M059J (cell line): ENCODE results near the gene ELL2. TPM values are rescaled to one million over a fixed set of nuclear protein-coding genes. Genes with fewer than 3 reads are reported as not detected.

Experiments used
- DNase-seq: peaks from one replicate; pipeline ENCODE4 v3.0.0-alpha.2; 2012; ENCODE audit warnings: low read depth
- total RNA-seq: library from RNA; depleted of rRNA; stranded (reverse); fragments of >200 nt; shearing (Covaris generic); gene quantifications from 2 replicates; pipeline ENCODE4 v1.2.3, GENCODE V29; 2014

Gene ELL2
- total RNA-seq, 1 experiment from 2014 or later = 238 TPM

DNA sequence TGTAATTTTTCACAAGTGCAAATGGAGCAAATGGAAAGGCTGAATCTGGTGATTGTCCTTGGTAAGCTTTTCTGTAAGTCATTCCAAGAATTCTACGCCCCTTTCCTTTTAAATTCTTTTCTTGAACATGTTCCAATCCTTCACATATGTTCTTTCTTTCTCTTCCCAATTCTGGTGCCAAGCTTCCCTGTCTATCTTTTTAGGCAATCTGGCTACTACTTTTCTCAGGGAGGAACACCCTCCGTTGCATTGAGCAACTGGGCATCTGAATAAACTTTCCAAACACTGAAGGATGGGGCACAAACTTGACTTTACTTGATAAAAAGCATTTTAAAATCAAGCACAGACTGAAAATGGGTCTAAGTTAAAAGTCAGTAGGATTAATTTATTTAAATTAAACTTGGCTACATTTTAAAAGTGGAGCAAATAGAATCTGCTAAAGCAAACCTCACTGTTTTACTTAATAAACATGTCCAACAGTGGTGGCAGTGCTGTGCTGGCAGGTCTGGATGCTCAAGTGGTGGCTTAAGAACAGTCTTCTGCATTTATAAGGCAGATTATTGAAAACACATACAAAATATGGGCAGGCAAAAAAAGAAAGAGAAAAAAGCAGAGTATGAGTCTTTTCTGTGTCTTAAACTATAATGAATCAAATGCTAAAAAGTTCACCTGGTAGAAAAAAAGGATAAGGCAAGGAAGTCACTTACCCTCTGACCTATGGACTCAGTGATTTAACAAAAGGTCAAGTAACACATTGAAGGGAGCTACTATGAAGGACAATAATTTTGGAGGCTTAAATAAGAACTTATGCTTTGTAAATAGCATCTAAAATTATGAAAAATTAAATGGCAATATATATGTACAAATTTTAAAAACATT is 5.4 kb downstream of the ELL2 start:
- no peak for DNase-seq

DNA sequence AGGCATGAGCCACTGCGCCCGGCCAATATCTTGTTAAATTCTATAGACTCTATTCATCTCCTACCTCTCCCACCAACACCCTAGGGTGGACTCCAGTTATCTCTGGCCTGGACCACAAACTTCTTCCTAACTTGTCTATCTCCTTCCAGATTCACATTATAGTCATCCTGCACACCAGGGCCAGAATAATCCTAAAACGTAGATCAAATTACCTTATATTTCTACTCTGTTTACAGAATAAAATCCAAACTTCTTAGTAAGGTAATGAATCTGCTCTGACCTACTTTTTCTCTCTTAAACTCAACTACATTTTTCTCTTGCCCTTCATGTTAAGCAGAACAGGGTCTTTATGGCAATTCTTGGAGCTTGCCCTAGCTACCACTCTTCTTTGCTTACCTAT is 6.9 kb downstream of the ELL2 start:
- DNase-seq = no peak

DNA sequence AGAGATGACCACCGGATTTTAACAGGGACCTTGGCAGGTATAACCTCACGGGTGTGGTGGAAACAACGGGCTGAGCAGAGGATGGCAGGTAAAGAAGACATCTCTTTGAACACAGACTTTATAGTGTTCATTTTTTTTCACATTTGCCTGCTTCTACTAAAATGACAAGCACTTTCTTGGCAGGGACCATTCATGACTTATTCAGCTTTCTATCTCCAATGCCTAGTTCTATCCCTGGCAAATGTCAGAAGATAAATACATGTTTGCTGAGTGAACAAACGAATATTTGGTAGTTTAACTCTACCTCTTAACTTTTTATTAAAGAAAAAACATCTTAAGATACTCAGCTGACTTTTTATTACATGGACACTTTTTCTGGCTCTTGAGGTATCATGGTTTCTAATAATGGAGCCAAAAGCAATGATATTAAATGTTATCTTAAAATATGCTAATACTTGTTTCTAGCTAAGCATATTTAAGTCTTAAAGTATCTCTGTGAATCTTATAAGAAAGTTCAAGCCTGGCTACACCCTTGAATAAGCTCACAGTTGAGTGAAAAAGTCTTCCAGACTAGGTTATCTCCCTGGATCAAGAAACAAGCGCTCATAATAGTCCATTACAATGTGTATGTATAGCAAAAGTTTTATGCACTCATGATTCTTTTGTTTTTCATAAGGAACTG is 8.5 kb downstream of the ELL2 start:
- no peak for DNase-seq

DNA sequence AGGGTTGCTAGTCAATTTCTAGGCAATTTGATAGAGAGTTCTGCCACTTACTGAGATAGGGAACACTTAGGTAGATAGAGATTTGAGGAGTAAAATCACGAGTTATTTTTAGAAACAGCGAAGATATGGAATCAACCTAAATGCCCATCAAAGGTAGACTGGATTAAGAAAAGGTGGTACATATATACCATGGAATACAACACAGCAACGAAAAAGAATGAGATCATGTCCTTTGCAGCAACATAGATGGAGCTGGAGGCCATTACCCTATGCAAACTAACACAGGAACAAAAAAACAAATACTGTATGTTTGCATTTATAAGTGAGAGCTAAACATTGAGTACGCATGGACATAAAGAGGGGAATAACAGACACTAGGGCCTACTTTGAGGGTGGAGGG is 9.7 kb downstream of the ELL2 start:
- DNase-seq = no peak

DNA sequence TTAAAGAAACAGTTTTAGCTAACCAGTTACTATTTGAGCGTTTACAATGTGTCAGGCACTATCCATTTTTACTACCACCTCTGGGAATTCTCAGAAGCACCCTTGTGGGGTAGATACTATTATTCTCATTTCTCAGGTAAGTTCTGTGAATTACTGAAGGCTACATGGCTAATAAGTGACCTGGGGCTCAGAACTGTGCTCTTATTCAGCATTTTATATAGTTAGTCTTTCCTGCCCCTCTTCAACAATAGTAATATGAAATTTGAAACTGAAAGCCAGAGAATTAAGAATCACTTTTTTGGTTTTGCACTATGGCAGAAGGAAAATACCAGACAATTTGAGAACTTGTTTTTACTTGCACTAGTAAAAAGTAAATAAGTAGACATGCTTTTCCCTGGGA is 11.8 kb downstream of the ELL2 start:
- DNase-seq = no peak

DNA sequence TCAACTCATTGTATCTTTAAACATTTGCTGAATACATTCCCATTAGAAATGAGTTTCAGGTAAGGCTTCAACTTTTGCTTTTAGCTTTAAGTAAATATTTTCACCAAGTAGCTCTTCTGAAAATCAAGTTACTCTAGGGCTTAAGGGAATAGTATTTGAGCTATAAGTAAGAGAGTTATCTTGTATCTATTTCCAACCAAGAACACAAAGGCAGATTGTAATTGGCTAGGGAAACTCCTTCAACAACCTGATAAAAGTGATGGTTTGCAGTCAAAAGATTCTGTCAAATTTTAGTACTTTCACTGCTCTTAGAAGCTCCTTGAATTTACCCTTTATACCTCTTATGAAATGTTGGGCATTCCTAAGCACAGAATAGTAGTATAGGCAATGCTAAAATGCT is 13.0 kb downstream of the ELL2 start:
- DNase-seq = no peak

DNA sequence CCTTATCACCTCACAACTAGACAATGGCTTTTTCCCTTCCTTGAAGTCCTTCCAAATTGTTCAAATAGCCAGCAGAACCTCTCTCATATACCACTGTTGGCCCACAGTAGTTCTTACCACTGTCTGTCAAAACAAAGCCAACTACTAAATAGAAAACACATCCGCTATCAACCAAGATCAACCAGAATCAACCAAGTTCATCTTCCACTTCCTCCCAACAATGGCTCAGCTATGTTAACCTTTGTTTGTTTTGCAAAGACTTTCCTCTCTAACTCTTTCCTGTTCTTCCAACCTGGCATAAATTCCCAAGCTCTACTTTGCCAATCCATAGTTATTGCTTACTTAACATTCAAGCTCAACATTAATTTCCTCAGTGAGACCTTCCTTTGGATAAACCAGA is 15.2 kb downstream of the ELL2 start:
- DNase-seq = no peak

DNA sequence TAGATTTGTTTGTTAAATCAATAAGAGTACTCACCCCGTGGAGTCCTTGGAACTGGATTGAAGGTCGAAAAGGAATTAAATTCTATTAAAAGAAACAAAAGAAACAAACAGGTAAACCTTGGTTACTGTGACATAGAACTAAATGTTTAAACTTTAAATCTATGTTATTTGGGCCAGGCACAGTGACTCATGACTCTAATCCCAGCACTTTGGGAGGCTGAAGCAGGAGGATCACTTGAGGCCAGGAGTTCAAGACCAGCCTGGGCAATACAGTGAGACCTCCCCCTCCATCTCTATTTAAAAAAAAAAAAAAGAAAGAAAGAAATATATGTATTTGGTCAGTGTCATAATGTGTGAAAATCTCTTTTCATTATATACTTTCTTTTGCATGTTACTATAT is 18.7 kb downstream of the ELL2 start:
- DNase-seq = no peak

DNA sequence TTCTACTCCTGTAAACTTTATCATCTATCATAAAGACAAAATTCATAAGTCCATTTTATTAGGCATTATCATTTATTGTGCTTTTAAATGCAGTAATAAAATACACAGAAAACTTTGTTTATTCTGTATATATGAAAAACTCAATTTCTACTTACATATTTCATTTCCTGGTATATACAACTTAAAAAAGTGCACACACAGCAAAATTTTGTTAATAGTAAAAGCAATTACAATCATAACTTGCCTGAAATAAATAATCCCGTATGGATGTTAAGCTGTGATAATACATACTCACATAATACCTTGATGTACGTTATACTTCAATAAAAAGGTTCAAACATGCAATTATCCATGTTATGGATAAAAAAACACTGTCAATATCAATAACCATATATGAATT is 19.2 kb downstream of the ELL2 start:
- no peak for DNase-seq

DNA sequence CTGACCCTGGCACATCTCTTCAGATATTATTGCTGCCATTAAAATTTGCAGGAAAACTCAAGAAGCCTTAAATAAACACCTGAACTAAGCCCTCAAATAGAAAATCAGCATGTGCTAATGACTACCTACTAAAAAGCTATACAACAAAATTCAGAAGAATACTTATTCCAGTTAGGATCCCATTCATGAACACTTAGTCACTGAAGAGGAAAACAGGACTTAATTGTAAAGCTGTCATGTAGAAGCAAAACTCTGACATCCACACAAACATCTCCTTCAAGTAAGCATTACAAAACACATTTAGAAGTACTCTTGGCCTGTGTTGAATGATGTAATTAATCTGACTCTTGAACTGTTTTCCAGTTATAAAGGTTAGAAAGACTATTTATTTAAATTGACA is 19.9 kb downstream of the ELL2 start:
- peak; percentile 41 for DNase-seq

DNA sequence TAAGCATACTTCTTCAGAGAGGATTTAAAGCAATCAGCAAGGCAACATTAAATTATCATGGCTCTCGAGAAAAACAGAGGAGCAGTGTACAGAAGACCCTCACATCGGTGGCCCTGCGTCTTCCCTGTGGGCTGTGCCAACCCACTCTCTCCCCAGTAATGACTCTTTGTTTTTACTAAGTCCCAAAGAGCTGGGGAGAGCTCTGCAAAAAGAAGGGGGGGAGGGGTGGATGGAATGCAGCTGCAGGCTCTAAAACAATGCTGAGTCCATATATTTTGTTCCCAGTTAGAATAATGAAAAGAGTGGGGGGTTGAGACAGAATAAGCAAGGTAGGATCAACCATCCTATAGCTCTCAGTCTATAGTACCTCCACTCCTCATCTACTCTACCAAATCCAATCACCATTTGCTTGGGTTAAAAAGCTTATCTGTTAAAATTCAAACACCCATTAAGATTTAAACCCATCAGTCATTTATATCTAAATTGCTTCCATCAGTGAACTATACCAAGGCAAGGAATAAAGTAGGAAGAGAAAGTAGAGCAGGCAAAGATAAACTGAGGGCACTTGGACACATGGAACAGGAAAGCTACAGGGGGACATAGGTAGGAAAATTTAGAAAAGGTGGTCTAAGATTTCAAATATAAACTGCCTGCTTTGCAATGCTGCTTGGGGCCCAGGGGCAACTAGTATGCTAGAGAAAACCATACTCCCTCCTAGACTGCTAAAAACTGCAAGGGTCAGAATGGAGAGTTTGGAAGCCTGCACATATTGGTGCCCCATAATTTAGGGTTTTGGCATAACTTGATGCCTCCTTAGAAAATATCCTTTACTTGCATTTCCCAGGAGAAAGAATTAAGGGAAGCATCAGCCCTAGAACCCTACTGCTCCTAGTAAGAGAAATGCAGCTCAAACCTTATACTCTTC is 20.6 kb downstream of the ELL2 start:
- DNase-seq = no peak

DNA sequence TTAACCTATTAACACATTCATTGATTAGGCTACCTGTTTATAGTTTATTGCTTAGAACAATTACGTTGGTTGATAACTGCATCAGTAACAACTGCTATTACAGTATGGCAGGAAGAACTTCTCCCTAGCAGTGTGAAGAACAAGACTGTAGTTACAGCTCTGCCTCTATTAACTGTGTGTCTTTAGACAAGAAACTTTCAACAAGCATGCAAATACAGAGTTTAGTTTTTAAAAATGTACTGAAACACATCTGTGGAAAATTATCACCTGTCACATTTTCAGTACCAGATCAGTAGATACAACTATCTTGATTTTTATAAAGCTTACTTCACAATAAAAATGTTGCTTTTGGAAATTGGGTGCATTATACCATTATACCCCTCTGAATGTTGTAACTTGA is 22.2 kb downstream of the ELL2 start:
- DNase-seq = no peak

DNA sequence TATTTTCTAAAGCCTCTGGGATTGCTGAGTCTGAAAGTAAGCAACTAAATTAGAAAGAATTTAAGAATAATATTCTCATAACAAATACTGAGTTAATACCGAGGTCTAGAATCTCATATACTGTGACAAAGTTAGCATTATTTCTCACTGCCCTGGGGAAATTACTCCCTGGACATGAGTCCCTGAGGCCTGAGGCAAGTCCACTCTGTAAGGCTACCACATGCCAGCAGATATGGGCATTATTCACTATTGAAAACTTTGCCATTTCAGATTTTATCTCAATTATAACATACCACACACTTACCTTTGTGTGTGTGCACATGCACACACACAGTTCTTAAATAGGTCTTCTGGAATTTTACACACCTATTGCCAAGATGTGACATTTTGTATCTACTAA is 22.9 kb downstream of the ELL2 start:
- peak; percentile 50 for DNase-seq

DNA sequence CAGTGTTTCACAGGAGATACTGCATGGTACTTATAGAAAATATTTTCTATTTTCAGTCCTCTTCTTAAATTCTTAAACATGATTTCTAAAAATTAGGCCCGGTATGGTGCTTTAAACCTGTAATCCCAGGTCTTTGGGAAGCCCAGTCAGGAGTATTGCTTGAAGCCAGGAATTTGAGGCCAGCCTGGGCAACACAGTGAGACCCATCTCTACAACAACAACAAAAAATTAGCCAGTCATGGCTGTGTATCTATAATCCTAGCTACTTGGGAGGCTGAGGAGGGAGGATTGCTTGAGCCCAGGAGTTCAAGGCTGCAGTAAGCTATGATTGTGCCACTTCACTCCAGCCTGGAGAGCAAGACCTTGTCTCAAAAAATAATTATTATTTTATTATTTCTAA is 23.3 kb downstream of the ELL2 start:
- no peak for DNase-seq

DNA sequence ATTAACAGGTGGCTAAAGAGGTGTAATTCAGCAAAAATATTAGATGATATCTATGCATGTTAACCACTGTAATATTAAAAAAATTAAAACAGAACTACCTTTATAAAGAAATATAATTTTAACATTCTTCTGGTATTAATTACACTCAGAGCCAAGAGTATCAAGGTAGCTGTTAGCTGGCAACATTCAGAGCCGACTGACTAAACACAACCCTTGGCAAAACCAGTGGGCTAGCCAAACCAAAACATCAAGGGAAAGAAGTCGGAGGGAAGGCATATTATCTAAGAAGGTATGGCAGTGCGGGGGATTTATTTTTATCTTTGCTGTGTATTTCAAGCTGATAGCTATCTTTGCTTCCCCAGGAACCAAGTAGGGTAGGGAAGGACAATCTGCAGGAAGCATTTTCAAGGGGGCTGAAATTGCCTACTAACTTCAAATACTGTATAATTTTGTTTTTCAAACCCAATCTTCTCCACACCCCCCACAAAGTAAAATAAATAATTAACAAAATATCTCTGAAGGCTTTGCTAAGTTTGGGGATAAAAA is 24.0 kb downstream of the ELL2 start:
- DNase-seq = no peak

DNA sequence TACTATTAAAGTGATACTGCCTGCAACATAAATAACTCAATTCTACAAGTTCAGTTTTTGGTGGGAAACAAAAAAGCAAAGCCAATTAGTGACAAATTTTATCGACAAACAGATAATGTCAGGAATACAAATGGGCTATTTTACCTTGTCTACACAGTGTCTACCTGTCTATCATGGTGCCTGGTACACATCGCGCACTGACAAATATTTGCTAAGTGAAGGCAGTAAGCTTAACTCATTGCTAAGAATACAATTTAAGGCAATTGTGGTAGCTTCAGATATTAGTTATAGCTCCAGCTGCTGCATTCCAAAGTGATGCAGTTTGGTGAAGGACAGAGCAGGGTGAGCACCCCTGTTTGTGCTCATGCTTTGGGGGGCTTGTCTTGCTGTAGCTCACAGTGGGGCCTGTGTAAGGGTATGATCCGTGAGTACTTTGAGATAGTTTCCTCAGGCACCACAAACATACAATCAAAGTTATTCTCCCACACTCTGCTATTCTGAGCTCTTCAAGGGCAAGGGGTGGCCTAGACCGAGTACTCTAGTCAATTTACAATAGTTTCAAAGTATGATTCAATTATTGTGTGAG is 24.7 kb downstream of the ELL2 start:
- DNase-seq = no peak

DNA sequence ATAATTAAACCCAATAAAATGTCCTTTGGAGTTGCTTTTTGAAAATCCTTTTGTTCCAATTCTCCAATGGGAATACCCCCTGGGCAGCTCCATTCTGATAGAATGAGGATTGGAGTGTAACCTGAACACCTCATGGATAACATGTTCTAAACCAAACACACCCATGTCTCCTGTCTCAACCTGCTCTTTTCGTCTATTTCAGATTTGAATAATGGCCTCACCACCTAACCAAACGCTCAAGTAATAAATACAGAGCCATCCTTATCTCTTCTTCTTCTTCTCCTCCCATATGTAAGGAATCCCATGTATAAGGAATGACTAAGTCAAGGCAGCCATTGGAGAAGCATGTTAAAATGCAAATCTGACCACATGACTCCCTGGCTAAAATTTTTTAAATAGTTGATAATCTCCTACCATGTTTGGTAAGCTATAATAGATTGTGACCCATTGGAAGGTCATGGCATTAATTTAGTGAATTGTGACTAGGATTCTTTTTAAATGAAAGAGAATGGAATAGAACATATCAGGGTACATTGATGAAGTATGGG is 26.0 kb downstream of the ELL2 start:
- DNase-seq = peak; percentile 69

DNA sequence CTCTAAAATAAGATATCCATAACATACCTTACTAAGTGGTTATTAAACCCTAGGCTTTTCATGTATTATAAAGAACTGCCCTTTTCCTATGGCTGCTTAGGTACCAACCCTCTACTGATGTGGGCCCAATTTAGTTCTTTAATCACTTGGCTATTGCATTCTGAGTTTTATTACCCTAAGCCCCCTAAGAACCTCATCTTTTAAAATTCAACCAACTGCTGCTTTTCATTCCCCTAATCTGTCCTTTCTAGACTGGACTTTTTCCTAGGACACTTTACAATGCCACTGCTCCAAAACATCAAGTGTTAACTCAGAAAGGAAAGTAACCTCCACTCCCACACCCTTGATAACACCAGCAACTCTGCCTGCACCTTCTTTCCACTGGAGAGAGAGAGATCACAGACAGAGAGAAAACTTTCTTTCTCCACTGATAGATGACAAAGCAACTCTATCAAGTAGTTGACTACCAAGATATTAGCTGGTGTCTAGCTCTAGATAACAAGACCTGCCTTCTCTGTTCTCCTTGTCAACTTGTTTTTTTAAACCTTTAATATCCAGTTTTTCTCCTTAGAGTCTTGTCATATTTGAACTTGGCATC is 27.3 kb downstream of the ELL2 start:
- DNase-seq = no peak

DNA sequence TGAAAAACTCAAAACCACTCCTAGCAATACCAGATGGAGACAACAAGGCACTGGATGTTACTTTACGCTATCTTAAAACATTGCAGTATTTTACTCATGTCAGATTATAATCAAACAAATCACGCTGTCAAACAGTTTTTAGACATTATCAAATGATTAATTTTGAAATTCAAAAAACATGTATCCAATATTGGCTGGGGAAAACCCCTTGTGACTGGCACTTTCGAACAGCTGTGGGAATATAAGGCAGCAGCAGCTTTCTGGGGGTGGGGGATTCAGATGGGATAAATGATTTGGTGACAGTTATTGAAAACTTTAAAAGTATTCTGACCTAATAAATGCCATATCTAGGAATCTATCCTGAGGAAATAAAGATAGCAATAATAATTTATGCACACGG is 28.7 kb downstream of the ELL2 start:
- DNase-seq = no peak

DNA sequence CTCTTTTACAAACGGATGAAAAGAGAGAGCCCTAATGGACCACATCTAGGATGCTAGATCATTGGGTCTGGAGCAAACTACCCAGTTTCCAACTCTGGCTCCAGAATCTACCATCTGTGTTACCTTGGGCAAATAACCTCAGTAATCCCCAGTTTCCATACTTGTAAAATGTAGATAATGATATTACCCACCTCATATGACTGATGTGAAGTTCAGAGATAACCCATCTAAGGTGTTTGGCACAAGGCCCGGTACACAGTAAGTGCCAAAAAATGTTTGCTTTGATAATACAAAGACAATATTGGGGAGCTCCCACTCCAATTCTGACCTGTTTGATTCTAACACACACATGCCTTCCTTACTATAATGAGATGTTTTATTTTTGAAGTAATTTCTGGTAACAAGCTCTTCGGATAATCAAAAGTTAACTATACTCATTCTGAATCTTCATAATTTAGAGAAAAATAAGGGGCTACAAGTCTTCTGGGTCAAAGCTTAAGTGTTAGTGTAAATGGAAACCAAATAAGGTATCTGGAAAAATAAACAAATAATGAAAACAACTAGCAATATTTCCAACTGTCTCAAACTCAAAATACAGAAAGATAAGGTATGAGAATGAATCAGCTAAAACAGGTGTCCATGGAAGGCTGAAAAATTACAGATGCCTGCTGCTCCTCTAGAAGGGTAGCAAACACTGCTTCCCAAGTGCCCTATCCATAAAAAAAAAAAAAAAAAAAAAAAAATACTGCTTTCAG is 30.4 kb downstream of the ELL2 start:
- peak; percentile 42 for DNase-seq
